Measurements from ENCODE around the gene TBC1D3H. TPM values are rescaled to one million over a fixed set of nuclear protein-coding genes. Genes with fewer than 3 reads are reported as not detected.

TBC1D3H gene
- not detected in 5 replicates for total RNA-seq (2022; extraction: Qiagen RNA extraction)

GRCh38 chr17:36388385-36389245 is at the start of gene TBC1D3H:
Gene TBC1D3H, minus strand, starts transcription at chr17:36388435. Its CDS starts 1,540 bp downstream, at chr17:36386895.

Other genes with a start within 250 kb of the TBC1D3H start
- 1.8 to 3.6 TPM (median 3.1 TPM) in 5 replicates for gene TBC1D3B, start 211.8 kb downstream of the TBC1D3H start, total RNA-seq (2022; extraction: Qiagen RNA extraction)
- gene CCL3L1, start 191.7 kb downstream of the TBC1D3H start, total RNA-seq (2022; extraction: Qiagen RNA extraction) = not detected in 5 replicates
- gene CCL4L2, start 177.4 kb downstream of the TBC1D3H start, total RNA-seq (2022; extraction: Qiagen RNA extraction) = not detected in 5 replicates
- 0.17 to 0.42 TPM (median 0.21 TPM) in 5 replicates for gene TBC1D3I, start 123.9 kb downstream of the TBC1D3H start, total RNA-seq (2022; extraction: Qiagen RNA extraction)
- gene TBC1D3G, start 64.6 kb downstream of the TBC1D3H start, total RNA-seq (2022; extraction: Qiagen RNA extraction) = not detected in 5 replicates
- gene ZNHIT3, start 98.2 kb upstream of the TBC1D3H start, total RNA-seq (2022; extraction: Qiagen RNA extraction) = 77.6 to 80.9 TPM (median 80.0 TPM) in 5 replicates
- gene MYO19, start 146.4 kb upstream of the TBC1D3H start, total RNA-seq (2022; extraction: Qiagen RNA extraction) = 49.7 to 55.1 TPM (median 53.9 TPM) in 5 replicates
- 22.5 to 27.3 TPM (median 22.9 TPM) in 5 replicates for gene PIGW, start 146.6 kb upstream of the TBC1D3H start, total RNA-seq (2022; extraction: Qiagen RNA extraction)
- gene GGNBP2, start 156.5 kb upstream of the TBC1D3H start, total RNA-seq (2022; extraction: Qiagen RNA extraction) = 60.3 to 70.8 TPM (median 62.0 TPM) in 5 replicates
- 6.0 to 9.0 TPM (median 8.5 TPM) in 5 replicates for gene DHRS11, start 203.4 kb upstream of the TBC1D3H start, total RNA-seq (2022; extraction: Qiagen RNA extraction)
- gene MRM1, start 213.1 kb upstream of the TBC1D3H start, total RNA-seq (2022; extraction: Qiagen RNA extraction) = 12.3 to 15.5 TPM (median 15.1 TPM) in 5 replicates